Activated gamma-delta T cell treated with anti-CD3 and anti-CD28 coated beads, Interleukin-2, amount 50 U/mL, for 16 hours (primary cell): Measurements from ENCODE around the gene RCOR1.
"Not testable (repeated sequence)": the region's sequence is repeated elsewhere in the genome, so short reads cannot be mapped to it uniquely, and the experiment has no call there.

Experiments
- DNase-seq: peaks from one replicate; pipeline ENCODE4 v3.0.0-alpha.2; 2020; ENCODE audit warnings: low read depth

The RCOR1 gene

GRCh38 chr14:102751088-102751487, 158.6 kb downstream of the RCOR1 start:
- no peak for DNase-seq

- DNase-seq = no peak
These were observed 159.9 kb downstream of the RCOR1 start for GRCh38 chr14:102752239-102752847.

GRCh38 chr14:102754370-102755262, 162.2 kb downstream of the RCOR1 start:
- DNase-seq = no peak

GRCh38 chr14:102757646-102758045, 165.2 kb downstream of the RCOR1 start:
- DNase-seq = no peak

GRCh38 chr14:102758087-102758486, 165.6 kb downstream of the RCOR1 start:
- no peak for DNase-seq

- DNase-seq = no peak
These were observed 167.2 kb downstream of the RCOR1 start for GRCh38 chr14:102759456-102760187.

GRCh38 chr14:102760496-102761193, 168.2 kb downstream of the RCOR1 start:
- no peak for DNase-seq

- DNase-seq = no peak
These were observed 168.8 kb downstream of the RCOR1 start for GRCh38 chr14:102761206-102761605.

- no peak for DNase-seq
These were observed 171.8 kb downstream of the RCOR1 start for GRCh38 chr14:102764220-102764671.

GRCh38 chr14:102765770-102766169, 173.3 kb downstream of the RCOR1 start:
- not testable (repeated sequence) for DNase-seq

- DNase-seq = no peak
These were observed 176.0 kb downstream of the RCOR1 start for GRCh38 chr14:102768223-102769048.

- no peak for DNase-seq
These were observed 176.5 kb downstream of the RCOR1 start for GRCh38 chr14:102769049-102769327.

GRCh38 chr14:102770147-102771123, 178.0 kb downstream of the RCOR1 start:
- DNase-seq = no peak

- DNase-seq = no peak
These were observed 178.7 kb downstream of the RCOR1 start for GRCh38 chr14:102771144-102771543.

GRCh38 chr14:102772781-102773570, 180.5 kb downstream of the RCOR1 start:
- DNase-seq = no peak

- peak; percentile 27 for DNase-seq
These were observed 182.1 kb downstream of the RCOR1 start for GRCh38 chr14:102774391-102775153.

- no peak for DNase-seq
These were observed 183.7 kb downstream of the RCOR1 start for GRCh38 chr14:102775855-102776760.
